ENCODE results near the gene CBLN1. TPM values are rescaled to one million over a fixed set of nuclear protein-coding genes. Genes with fewer than 3 reads are reported as not detected.

CBLN1 gene
- total RNA-seq, 2 donors from 2014 or later = 0.15 to 1.3 TPM

- H3K9ac ChIP-seq (ENCODE audit: extremely low read depth, low read length, poor library complexity, severe bottlenecking) = no peak overlapping the region
- peak; percentile 74 for DNase-seq
- Mint-ChIP-seq H3K27ac (no peak overlapping the region), H3K9me3 (peaks cover 4% of the 10 kb centered on the region), H3K27me3 (ENCODE audit: insufficient read depth) (peaks cover 98% of the 10 kb centered on the region), H3K4me1 (peaks cover 20% of the 10 kb centered on the region), H3K36me3 (ENCODE audit: low read depth) (no peaks in the 10 kb centered on the region), H3K4me3 (peak overlapping the region; percentile 24)
- H3K4me1 ChIP-seq (ENCODE audit: control insufficient read depth, insufficient read depth, low read length) = no peaks in the 10 kb centered on the region
- H3K4me3 ChIP-seq (ENCODE audit: low read length) = no peak overlapping the region
- 6 to 15% methylated on average over 8 to 34 of the region's 34 CpGs for WGBS, 2 experiments (ENCODE audit: insufficient coverage in 1 of 2, insufficient read length in 1 of 2)
- H3K9me3 ChIP-seq (ENCODE audit: control insufficient read depth, low read length) = no peaks in the 10 kb centered on the region
- H3K36me3 ChIP-seq (ENCODE audit: control insufficient read depth, insufficient read depth, low read length) = no peaks in the 10 kb centered on the region
- peaks cover 98% of the 10 kb centered on the region for H3K27me3 ChIP-seq (ENCODE audit: control insufficient read depth, insufficient read depth, low read length, poor library complexity, severe bottlenecking)
- H3K27ac ChIP-seq (ENCODE audit: low read depth, low read length) = no peak overlapping the region
- TF ChIP-seq CTCF (conservative IDR thresholded peaks at IDR 0.05) = no peak
These were observed 6.4 kb downstream of the CBLN1 start for GRCh38 chr16:49275050-49275730.

GRCh38 chr16:49274591-49274990 is 7.0 kb downstream of the CBLN1 start:
- no peaks in the 10 kb centered on the region for H3K36me3 Mint-ChIP-seq (ENCODE audit: low read depth)
- peak overlapping the region; percentile 24 for H3K4me3 Mint-ChIP-seq
- peaks cover 4% of the 10 kb centered on the region for H3K9me3 Mint-ChIP-seq
- H3K9me3 ChIP-seq (ENCODE audit: control insufficient read depth, low read length) = no peaks in the 10 kb centered on the region
- no peak overlapping the region for H3K27ac Mint-ChIP-seq
- H3K27me3 ChIP-seq (ENCODE audit: control insufficient read depth, insufficient read depth, low read length, poor library complexity, severe bottlenecking) = peaks cover 98% of the 10 kb centered on the region
- no peak for TF ChIP-seq CTCF (conservative IDR thresholded peaks at IDR 0.05)
- H3K9ac ChIP-seq (ENCODE audit: extremely low read depth, low read length, poor library complexity, severe bottlenecking) = no peak overlapping the region
- H3K36me3 ChIP-seq (ENCODE audit: control insufficient read depth, insufficient read depth, low read length) = no peaks in the 10 kb centered on the region
- peak; percentile 46 for DNase-seq
- H3K27ac ChIP-seq (ENCODE audit: low read depth, low read length) = no peak overlapping the region
- H3K4me3 ChIP-seq (ENCODE audit: low read length) = no peak overlapping the region
- H3K27me3 Mint-ChIP-seq (ENCODE audit: insufficient read depth) = peaks cover 98% of the 10 kb centered on the region
- H3K4me1 Mint-ChIP-seq = peaks cover 14% of the 10 kb centered on the region
- whole genome bisulfite sequencing, 2 experiments (ENCODE audit: insufficient coverage in 1 of 2, insufficient read length in 1 of 2) = 29 to 36% methylated on average over 4 to 11 of the region's 11 CpGs
- no peaks in the 10 kb centered on the region for H3K4me1 ChIP-seq (ENCODE audit: control insufficient read depth, insufficient read depth, low read length)

GRCh38 chr16:49273771-49274170 is 7.9 kb downstream of the CBLN1 start:
- H3K4me1 ChIP-seq (ENCODE audit: control insufficient read depth, insufficient read depth, low read length) = no peaks in the 10 kb centered on the region
- Mint-ChIP-seq H3K4me1 (peaks cover 8% of the 10 kb centered on the region), H3K27me3 (ENCODE audit: insufficient read depth) (peaks cover 94% of the 10 kb centered on the region), H3K4me3 (no peak overlapping the region), H3K36me3 (ENCODE audit: low read depth) (no peaks in the 10 kb centered on the region), H3K27ac (no peak overlapping the region), H3K9me3 (peaks cover 4% of the 10 kb centered on the region)
- no peak for DNase-seq
- H3K27me3 ChIP-seq (ENCODE audit: control insufficient read depth, insufficient read depth, low read length, poor library complexity, severe bottlenecking) = peaks cover 96% of the 10 kb centered on the region
- no peak for TF ChIP-seq CTCF (conservative IDR thresholded peaks at IDR 0.05)
- H3K4me3 ChIP-seq (ENCODE audit: low read length) = no peak overlapping the region
- no peaks in the 10 kb centered on the region for H3K36me3 ChIP-seq (ENCODE audit: control insufficient read depth, insufficient read depth, low read length)
- 40 to 80% methylated on average over 1 to 3 of the region's 3 CpGs for WGBS, 2 experiments (ENCODE audit: insufficient coverage in 1 of 2, insufficient read length in 1 of 2)
- no peak overlapping the region for H3K27ac ChIP-seq (ENCODE audit: low read depth, low read length)
- no peak overlapping the region for H3K9ac ChIP-seq (ENCODE audit: extremely low read depth, low read length, poor library complexity, severe bottlenecking)
- H3K9me3 ChIP-seq (ENCODE audit: control insufficient read depth, low read length) = no peaks in the 10 kb centered on the region
